NB4 (cell line): ENCODE data around the gene PLCB4.

Experiments used
- CTCF ChIP-seq: IDR thresholded peaks from one replicate; pipeline ENCODE4 v1.5.1; 2012; ENCODE audit warnings: low read depth, low read length
- MAX ChIP-seq: IDR thresholded peaks from 2 replicates; pipeline ENCODE4 v1.6.1; 2011; ENCODE audit warnings: low read depth, low read length
- MYC ChIP-seq: IDR thresholded peaks from 2 replicates; pipeline ENCODE4 v1.6.1; 2011; ENCODE audit warnings: low read depth, low read length
- POLR2A ChIP-seq: IDR thresholded peaks from 2 replicates; pipeline ENCODE4 v1.6.1; 2011; ENCODE audit warnings: mild to moderate bottlenecking; ENCODE audit not compliant: insufficient read length; ENCODE audit errors: extremely low read depth

- TF ChIP-seq CTCF = no peak
- TF ChIP-seq POLR2A = no peak
- TF ChIP-seq MYC = no peak
- TF ChIP-seq MAX = no peak
These were observed 67.2 kb downstream of the PLCB4 start for GRCh38 chr20:9136114-9136513.
